Fibroblast of lung (primary cell): ENCODE results near the gene TMEM132C. TPM values are rescaled to one million over a fixed set of nuclear protein-coding genes. Genes with fewer than 3 reads are reported as not detected.

Source experiments
- DNase-seq, 2 donors: peaks; one replicate each; pipeline versions ENCODE4 v3.0.0 to v3.0.0-alpha.2; 2010; ENCODE audit warnings: low read depth in 2 of 2
- H2AFZ ChIP-seq: 2 replicates; pipeline ENCODE4 v1.5.1; 2012; ENCODE audit warnings: low read length, control low read depth, inconsistent platforms
- H3K27ac ChIP-seq: 2 replicates; pipeline ENCODE4 v1.5.1; 2011; ENCODE audit warnings: low read length, control low read depth; ENCODE audit not compliant: insufficient read depth
- H3K27me3 ChIP-seq: 2 replicates; pipeline ENCODE4 v1.5.1; 2011; ENCODE audit warnings: mild to moderate bottlenecking, low read length; ENCODE audit not compliant: control insufficient read depth, insufficient read depth
- H3K36me3 ChIP-seq: 2 replicates; pipeline ENCODE4 v1.5.1; 2011; ENCODE audit warnings: low read length; ENCODE audit not compliant: control insufficient read depth, insufficient read depth
- H3K4me1 ChIP-seq: 2 replicates; pipeline ENCODE4 v1.5.1; 2011; ENCODE audit warnings: low read length; ENCODE audit not compliant: control insufficient read depth, insufficient read depth; ENCODE audit errors: extremely low read depth
- H3K4me2 ChIP-seq: 2 replicates; pipeline ENCODE4 v1.5.1; 2011; ENCODE audit warnings: low read length, control low read depth; ENCODE audit not compliant: insufficient read depth; ENCODE audit errors: extremely low read depth
- H3K4me3 ChIP-seq, 4 experiments: fragments of 200-600 bp in 1 of 4; sonication (generic) in 1 of 4; replicated peaks in 1 of 4; 2 replicates each; pipeline ENCODE4 v1.5.1; 2011 to 2016; ENCODE audit warnings: low read length in 4 of 4, low read depth in 3 of 4, mild to moderate bottlenecking in 3 of 4, control low read depth in 2 of 4, inconsistent platforms in 1 of 4, mixed read lengths in 1 of 4; ENCODE audit not compliant: insufficient read depth in 1 of 4; ENCODE audit errors: control extremely low read depth in 1 of 4
- H3K79me2 ChIP-seq: 2 replicates; pipeline ENCODE4 v1.5.1; 2012; ENCODE audit warnings: mild to moderate bottlenecking, low read length, inconsistent platforms; ENCODE audit not compliant: control insufficient read depth, insufficient read depth
- H3K9ac ChIP-seq: 2 replicates; pipeline ENCODE4 v1.5.1; 2011; ENCODE audit warnings: mild to moderate bottlenecking, low read length, control low read depth; ENCODE audit not compliant: insufficient read depth
- H3K9me3 ChIP-seq: 2 replicates; pipeline ENCODE4 v1.5.1; 2012; ENCODE audit warnings: low read depth, low read length; ENCODE audit not compliant: control insufficient read depth, insufficient read depth
- H4K20me1 ChIP-seq: 2 replicates; pipeline ENCODE4 v1.5.1; 2011; ENCODE audit warnings: low read length; ENCODE audit not compliant: control insufficient read depth, insufficient read depth; ENCODE audit errors: extremely low read depth
- EZH2 ChIP-seq: IDR thresholded peaks from 2 replicates; pipeline ENCODE4 v1.5.1; 2012; ENCODE audit warnings: low read length, control low read depth, mild to moderate bottlenecking; ENCODE audit errors: missing control alignments
- polyA plus RNA-seq, 2 donors: library from polyadenylated mRNA; depleted of rRNA in 1 of 2; stranded (reverse) in 1 of 2; unstranded in 1 of 2; fragments of >200 nt; gene quantifications; 2 replicates each; pipeline ENCODE4 v1.2.1, GENCODE V29; 2011 to 2012; ENCODE audit warnings: missing spikeins in 1 of 2
- total RNA-seq: library from RNA; depleted of rRNA; stranded (reverse); fragments of >200 nt; gene quantifications from 2 replicates; pipeline ENCODE4 v1.2.1, GENCODE V29; 2014
- TF ChIP-seq, protein P1 (sequence below), 2 donors: IDR thresholded peaks in 1 of 2; conservative IDR thresholded peaks in 1 of 2; 1 replicate in 1 of 2; 2 replicates in 1 of 2; pipeline ENCODE4 v1.5.1; 2011 to 2012; ENCODE audit warnings: low read length in 2 of 2, control low read depth in 1 of 2, inconsistent platforms in 1 of 2, low read depth in 1 of 2, mild to moderate bottlenecking in 1 of 2

TMEM132C gene
- total and polyA plus RNA-seq, 2 donors (not counting 1 experiment from before 2014, with no cell fraction given) = not detected

DNA sequence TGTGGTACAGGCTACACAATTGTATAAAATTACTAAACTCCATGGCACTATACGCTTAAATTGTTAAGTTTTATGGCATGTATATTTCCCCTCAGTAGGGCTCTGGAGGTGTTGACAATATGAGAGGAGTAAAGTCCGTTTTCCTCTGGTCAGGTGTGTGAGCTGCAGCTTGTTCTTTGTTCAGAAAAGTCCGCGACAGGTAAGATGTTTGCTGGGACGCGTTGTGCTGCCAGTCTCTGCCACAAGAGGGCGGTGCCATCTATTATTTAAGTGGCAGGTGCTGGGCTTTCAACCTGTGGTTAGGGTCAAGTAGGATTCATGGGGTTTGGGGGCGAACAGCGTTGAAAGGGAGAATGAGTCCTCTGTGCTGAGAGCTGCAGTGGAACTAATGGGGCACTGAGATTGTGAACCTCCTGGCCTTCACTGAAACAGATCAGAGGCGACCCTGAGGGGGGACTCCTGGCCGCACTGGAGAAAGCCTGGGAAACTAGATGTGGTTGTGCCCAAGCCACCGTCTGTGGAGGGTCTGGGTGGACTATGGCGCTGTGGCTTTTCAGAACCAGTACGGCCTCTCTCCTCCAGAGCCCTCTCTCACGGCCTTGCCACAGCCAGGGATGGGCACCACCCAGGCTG is 377.8 kb downstream of the TMEM132C start:
- H3K27me3 ChIP-seq = no peaks in the 10 kb centered on the region
- no peak overlapping the region for H2AFZ ChIP-seq
- H4K20me1 ChIP-seq = no peaks in the 10 kb centered on the region
- no peak overlapping the region for H3K4me2 ChIP-seq
- TF ChIP-seq EZH2 = no peak
- TF ChIP-seq, protein P1, sequence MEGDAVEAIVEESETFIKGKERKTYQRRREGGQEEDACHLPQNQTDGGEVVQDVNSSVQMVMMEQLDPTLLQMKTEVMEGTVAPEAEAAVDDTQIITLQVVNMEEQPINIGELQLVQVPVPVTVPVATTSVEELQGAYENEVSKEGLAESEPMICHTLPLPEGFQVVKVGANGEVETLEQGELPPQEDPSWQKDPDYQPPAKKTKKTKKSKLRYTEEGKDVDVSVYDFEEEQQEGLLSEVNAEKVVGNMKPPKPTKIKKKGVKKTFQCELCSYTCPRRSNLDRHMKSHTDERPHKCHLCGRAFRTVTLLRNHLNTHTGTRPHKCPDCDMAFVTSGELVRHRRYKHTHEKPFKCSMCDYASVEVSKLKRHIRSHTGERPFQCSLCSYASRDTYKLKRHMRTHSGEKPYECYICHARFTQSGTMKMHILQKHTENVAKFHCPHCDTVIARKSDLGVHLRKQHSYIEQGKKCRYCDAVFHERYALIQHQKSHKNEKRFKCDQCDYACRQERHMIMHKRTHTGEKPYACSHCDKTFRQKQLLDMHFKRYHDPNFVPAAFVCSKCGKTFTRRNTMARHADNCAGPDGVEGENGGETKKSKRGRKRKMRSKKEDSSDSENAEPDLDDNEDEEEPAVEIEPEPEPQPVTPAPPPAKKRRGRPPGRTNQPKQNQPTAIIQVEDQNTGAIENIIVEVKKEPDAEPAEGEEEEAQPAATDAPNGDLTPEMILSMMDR (conservative IDR thresholded peaks at IDR 0.05 in 1 of 2, IDR thresholded peaks at IDR 0.05 in 1 of 2; ENCODE audit: low read depth in 1 of 2, low read length in 2 of 2) = no peak
- DNase-seq = no peak
- no peaks in the 10 kb centered on the region for H3K79me2 ChIP-seq
- H3K27ac ChIP-seq = no peak overlapping the region
- H3K9ac ChIP-seq = no peak overlapping the region
- no peaks in the 10 kb centered on the region for H3K4me1 ChIP-seq
- no peaks in the 10 kb centered on the region for H3K9me3 ChIP-seq
- no peaks in the 10 kb centered on the region for H3K36me3 ChIP-seq
- H3K4me3 ChIP-seq = no peak overlapping the region

DNA sequence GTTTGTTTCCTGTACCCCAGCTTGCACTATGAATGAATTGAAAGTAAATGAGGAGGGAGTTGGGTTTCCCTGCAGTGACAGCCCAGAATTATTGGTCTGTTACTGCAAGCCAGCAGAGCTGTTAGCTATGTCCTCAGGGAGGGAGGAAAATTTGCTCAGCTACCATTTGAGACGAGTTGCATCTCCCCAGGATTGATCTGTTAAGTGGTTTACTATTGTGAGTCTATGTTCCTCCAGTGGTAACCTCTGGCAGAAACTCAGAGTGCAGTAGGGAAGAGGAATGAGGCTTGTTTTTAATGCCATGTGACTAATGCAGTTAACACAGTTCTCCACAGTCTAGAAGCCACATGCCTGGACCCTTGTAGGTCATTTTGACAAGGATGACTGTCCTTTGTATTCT is 382.9 kb downstream of the TMEM132C start:
- Histone ChIP-seq H3K4me2 (no peak overlapping the region), H3K27me3 (no peaks in the 10 kb centered on the region), H3K9me3 (no peaks in the 10 kb centered on the region), H3K36me3 (no peaks in the 10 kb centered on the region), H3K27ac (no peak overlapping the region), H3K4me3 (no peak overlapping the region), H3K4me1 (no peaks in the 10 kb centered on the region), H2AFZ (no peak overlapping the region), H3K9ac (no peak overlapping the region), H4K20me1 (no peaks in the 10 kb centered on the region), H3K79me2 (no peaks in the 10 kb centered on the region)
- TF ChIP-seq EZH2 = no peak
- TF ChIP-seq, protein P1 (conservative IDR thresholded peaks at IDR 0.05 in 1 of 2, IDR thresholded peaks at IDR 0.05 in 1 of 2; ENCODE audit: low read depth in 1 of 2, low read length in 2 of 2) = no peak
- no peak for DNase-seq

DNA sequence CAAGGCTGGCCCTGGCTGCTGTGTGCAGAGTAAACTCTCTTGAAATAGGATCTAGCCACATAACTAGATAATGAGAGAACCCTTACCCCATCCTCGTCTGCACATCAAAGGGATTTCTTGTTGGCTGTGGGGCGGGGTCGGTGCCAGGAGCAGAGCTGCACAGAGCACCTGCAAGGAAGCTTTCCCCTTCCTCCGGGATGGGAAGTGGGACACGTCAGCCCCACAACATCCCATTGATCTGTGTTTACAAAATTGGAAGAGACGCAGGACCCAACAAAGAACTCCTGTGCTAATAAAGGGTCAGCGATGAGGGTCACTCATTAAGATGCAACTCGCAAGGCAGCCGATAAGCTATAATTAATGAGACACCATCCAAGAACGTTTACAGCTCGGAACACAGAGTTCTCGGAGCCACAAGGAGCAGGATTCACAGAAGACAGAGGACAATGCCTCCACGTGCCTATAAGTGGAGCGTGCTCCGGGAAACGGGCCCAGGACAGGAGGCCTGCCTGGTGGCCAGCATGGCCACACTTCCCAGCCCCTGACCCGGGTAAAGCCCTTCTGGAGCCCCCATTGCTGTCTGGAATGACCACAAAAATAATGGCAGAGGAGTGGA is 385.3 kb downstream of the TMEM132C start:
- TF ChIP-seq, protein P1 (conservative IDR thresholded peaks at IDR 0.05 in 1 of 2, IDR thresholded peaks at IDR 0.05 in 1 of 2; ENCODE audit: low read depth in 1 of 2, low read length in 2 of 2) = no peak
- TF ChIP-seq EZH2 = no peak
- Histone ChIP-seq H3K27me3 (no peaks in the 10 kb centered on the region), H3K9me3 (no peaks in the 10 kb centered on the region), H3K4me1 (no peaks in the 10 kb centered on the region), H3K27ac (no peak overlapping the region), H3K4me2 (no peak overlapping the region), H3K9ac (no peak overlapping the region), H2AFZ (no peak overlapping the region), H3K79me2 (no peaks in the 10 kb centered on the region), H3K4me3 (no peak overlapping the region), H4K20me1 (no peaks in the 10 kb centered on the region), H3K36me3 (no peaks in the 10 kb centered on the region)
- no peak for DNase-seq
